ENCODE results near the gene VCX3B. TPM values are rescaled to one million over a fixed set of nuclear protein-coding genes. Genes with fewer than 3 reads are reported as not detected.

Gene VCX3B
- total and polyA plus RNA-seq, 2 of the 8 experiments (the other 6 are each of a cell fraction or from before 2014, with no cell fraction given), result not detected

DNA sequence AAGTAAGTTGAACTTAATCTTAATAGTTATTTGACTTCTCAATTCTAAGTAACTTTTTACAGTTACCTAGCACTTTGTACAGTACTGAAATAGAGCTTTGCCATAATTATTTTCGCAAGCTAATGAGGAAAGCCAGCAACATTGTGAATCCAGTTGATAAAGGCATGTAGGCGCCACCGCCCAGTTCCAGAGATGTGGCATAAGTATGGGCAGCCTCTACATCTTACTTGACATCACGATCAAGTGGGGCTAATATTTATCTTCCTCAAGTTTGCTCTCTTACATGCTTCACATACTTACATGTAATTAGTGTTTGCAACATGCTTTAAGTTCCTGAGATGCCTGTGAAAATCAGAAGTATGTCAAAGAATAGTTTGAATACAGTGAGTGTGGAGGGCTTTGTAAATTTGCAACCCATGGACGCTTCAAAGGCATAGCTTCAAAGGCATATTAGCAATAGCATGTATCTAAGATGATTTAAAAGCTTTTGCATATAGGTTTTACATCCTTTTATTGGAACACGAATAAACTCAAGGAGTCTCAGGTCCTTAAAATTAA lies 34.9 kb upstream of the VCX3B start (continued):
- TF ChIP-seq TAF1 (IDR thresholded peaks at IDR 0.05; ENCODE audit: low read depth, low read length) (no peak), GABPA (IDR thresholded peaks at IDR 0.05; ENCODE audit: borderline replicate concordance, insufficient read depth, low read length) (no peak)
